PC-9 (cell line): ENCODE measurements around the gene TRABD2B. TPM values are rescaled to one million over a fixed set of nuclear protein-coding genes. Genes with fewer than 3 reads are reported as not detected.

ENCODE experiments used
- BruUV-seq: library from RNA; stranded (reverse); fragments of 400-500 nt; replicated peaks from 2 replicates; lab custom pipeline; 2021; lab: Mats Ljungman, UMichigan
- CTCF ChIA-PET: fragments of 300-600 bp; sonication (Branson Sonifier 250); formaldehyde crosslinking; loops from one replicate; lab custom pipeline; 2022; ENCODE audit warnings: antibody characterized with exemption; lab: Charles Lee
- POLR2A ChIA-PET: fragments of 300-600 bp; sonication (Branson Sonifier 250); formaldehyde crosslinking; loops from one replicate; lab custom pipeline; 2022; ENCODE audit warnings: antibody characterized with exemption; ENCODE audit not compliant: unreplicated experiment; lab: Charles Lee
- DNase-seq, 2 experiments: peaks; one replicate each; pipeline versions ENCODE4 v3.0.0 to v3.0.0-alpha.2; 2015 to 2022; ENCODE audit warnings: mixed read lengths in 1 of 2
- H2AFZ ChIP-seq: fragments of 200-600 bp; sonication (generic); 2 replicates; pipeline ENCODE4 v1.8.1; 2017; ENCODE audit warnings: antibody characterized with exemption
- H3F3A ChIP-seq: fragments of 200-600 bp; sonication (generic); 2 replicates; pipeline ENCODE4 v1.8.1; 2017; ENCODE audit warnings: antibody characterized with exemption, mild to moderate bottlenecking, low read depth; ENCODE audit not compliant: insufficient read depth
- H3K27ac ChIP-seq: fragments of 200-600 bp; sonication (generic); 2 replicates; pipeline ENCODE4 v1.6.1; 2016; ENCODE audit warnings: mixed run types
- H3K27me3 ChIP-seq: fragments of 200-600 bp; sonication (generic); 2 replicates; pipeline ENCODE4 v1.6.1; 2016; ENCODE audit warnings: low read depth, mixed run types; ENCODE audit not compliant: insufficient read depth
- H3K36me3 ChIP-seq: fragments of 200-600 bp; sonication (generic); 2 replicates; pipeline ENCODE4 v1.6.1; 2016; ENCODE audit warnings: low read depth, mixed run types
- H3K4me1 ChIP-seq: fragments of 200-600 bp; sonication (generic); replicated peaks from 2 replicates; pipeline ENCODE4 v1.6.1; 2016; ENCODE audit warnings: mixed run types; ENCODE audit not compliant: insufficient read depth
- H3K4me2 ChIP-seq: fragments of 200-600 bp; sonication (generic); 2 replicates; pipeline ENCODE4 v1.6.1; 2017; ENCODE audit warnings: mixed run types
- H3K4me3 ChIP-seq: fragments of 200-600 bp; sonication (generic); 2 replicates; pipeline ENCODE4 v1.6.1; 2016; ENCODE audit warnings: mixed run types
- H3K79me2 ChIP-seq: fragments of 200-600 bp; sonication (generic); 2 replicates; pipeline ENCODE4 v1.6.1; 2017; ENCODE audit warnings: low read depth, mixed run types
- H3K9me2 ChIP-seq: fragments of 200-600 bp; sonication (generic); 2 replicates; pipeline ENCODE4 v1.8.1; 2017; ENCODE audit warnings: mild to moderate bottlenecking; ENCODE audit not compliant: insufficient read depth
- H3K9me3 ChIP-seq: fragments of 200-600 bp; sonication (generic); 2 replicates; pipeline ENCODE4 v1.8.1; 2016; ENCODE audit warnings: low read depth; ENCODE audit not compliant: insufficient read depth
- H4K20me1 ChIP-seq: fragments of 200-600 bp; sonication (generic); 2 replicates; pipeline ENCODE4 v1.8.1; 2017; ENCODE audit not compliant: insufficient read depth
- EZH2 ChIP-seq: fragments of 200-600 bp; sonication (generic); IDR thresholded peaks from 2 replicates; pipeline ENCODE4 v1.8.0; 2017; ENCODE audit warnings: antibody characterized with exemption, low read depth
- intact Hi-C: fragments of 100-400 bp; cut with micrococcal nuclease; formaldehyde crosslinking; loops from one replicate; pipeline ENCODE4 v1.10.0; 2022; ENCODE audit not compliant: unreplicated experiment
- total RNA-seq: library from RNA; stranded (reverse); gene quantifications from 2 replicates; pipeline ENCODE4 v1.2.3, GENCODE V29; 2021
- TF ChIP-seq, protein P1 (sequence below): fragments of 200-600 bp; sonication (generic); conservative IDR thresholded peaks from 2 replicates; pipeline ENCODE4 v1.6.1; 2017; ENCODE audit warnings: mixed run types, antibody characterized with exemption, mild to moderate bottlenecking, moderate library complexity

The TRABD2B gene
- total RNA-seq, 1 experiment from 2014 or later, result not detected

DNA sequence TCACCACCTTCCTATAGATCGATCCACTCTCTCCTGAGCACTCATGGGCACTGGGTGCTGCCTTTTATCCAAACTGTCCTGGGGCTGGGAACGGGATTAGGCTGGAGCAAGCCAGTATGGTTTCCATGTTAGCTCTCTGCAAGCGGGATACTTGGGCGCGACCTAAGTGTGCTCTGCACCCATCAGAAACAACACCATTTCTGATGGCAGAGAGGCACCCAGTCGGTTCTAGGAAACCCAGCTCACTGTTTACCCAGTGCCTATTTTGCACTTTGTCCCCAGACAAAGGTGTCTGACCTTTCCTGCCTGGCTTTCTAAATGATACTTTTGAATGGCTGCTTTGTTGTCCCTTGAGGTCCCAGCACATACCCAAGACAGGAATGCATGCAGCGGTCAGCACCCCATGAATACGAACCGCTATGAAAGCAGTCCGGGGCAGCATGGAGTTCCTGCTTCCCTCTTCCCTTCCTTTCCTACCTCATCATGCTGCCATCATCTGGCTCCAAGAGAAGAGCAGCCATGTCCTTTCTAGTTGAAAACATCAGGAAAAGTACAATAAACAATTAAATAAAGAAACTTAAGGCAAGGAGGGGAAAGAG is 83.9 kb downstream of the TRABD2B start:
- H3K4me2 ChIP-seq, result no peak overlapping the region
- H3K27ac ChIP-seq, result no peak overlapping the region
- 0 out of 2 replicates have a peak, but pooled peaks cover 4% of the 10 kb centered on the region for H3F3A ChIP-seq
- H4K20me1 ChIP-seq, result no peaks in the 10 kb centered on the region
- H3K4me3 ChIP-seq, result no peak overlapping the region
- no peaks in the 10 kb centered on the region for H3K36me3 ChIP-seq
- no peaks in the 10 kb centered on the region for H3K9me3 ChIP-seq
- intact Hi-C loops, result no loop called here
- peaks cover 4% of the 10 kb centered on the region; the same call in 1 of the 2 replicates for H3K4me1 ChIP-seq
- H2AFZ ChIP-seq, result no peak overlapping the region
- DNase-seq, result no peak
- CTCF ChIA-PET, result no interaction called here
- POLR2A ChIA-PET, result no interaction called here
- no TSS peak for BruUV-seq
- TF ChIP-seq, protein P1, sequence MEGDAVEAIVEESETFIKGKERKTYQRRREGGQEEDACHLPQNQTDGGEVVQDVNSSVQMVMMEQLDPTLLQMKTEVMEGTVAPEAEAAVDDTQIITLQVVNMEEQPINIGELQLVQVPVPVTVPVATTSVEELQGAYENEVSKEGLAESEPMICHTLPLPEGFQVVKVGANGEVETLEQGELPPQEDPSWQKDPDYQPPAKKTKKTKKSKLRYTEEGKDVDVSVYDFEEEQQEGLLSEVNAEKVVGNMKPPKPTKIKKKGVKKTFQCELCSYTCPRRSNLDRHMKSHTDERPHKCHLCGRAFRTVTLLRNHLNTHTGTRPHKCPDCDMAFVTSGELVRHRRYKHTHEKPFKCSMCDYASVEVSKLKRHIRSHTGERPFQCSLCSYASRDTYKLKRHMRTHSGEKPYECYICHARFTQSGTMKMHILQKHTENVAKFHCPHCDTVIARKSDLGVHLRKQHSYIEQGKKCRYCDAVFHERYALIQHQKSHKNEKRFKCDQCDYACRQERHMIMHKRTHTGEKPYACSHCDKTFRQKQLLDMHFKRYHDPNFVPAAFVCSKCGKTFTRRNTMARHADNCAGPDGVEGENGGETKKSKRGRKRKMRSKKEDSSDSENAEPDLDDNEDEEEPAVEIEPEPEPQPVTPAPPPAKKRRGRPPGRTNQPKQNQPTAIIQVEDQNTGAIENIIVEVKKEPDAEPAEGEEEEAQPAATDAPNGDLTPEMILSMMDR, result no peak
- no peak for TF ChIP-seq EZH2
- no peaks in the 10 kb centered on the region for H3K79me2 ChIP-seq
- peaks cover 3% of the 10 kb centered on the region; the same call in 1 of the 2 replicates for H3K27me3 ChIP-seq
- H3K9me2 ChIP-seq, result no peaks in the 10 kb centered on the region

DNA sequence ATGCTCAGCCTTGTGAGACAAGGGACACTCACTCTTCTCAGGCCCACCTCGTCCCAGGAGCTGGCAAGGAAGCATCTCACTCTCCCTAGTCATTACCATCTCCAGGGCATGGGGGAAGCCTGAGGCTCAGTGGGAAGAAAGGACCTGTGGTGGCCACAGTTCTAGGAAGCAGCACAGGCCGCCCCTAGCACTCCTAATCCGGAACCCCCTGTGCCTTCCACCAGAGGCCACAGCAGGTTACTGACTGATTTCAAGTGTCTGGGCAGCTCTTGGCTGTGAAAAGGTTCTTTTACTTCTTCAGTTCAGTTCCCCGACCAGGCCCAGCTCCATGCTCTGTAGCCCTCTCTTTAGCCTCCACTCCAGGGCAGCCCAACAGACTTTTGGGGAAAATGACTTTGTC is 84.4 kb downstream of the TRABD2B start:
- POLR2A ChIA-PET, result no interaction called here
- TF ChIP-seq, protein P1, result no peak
- TF ChIP-seq EZH2, result no peak
- DNase-seq, result no peak
- H3K27me3 ChIP-seq, result peaks cover 3% of the 10 kb centered on the region
- intact Hi-C loops, result no loop called here
- no peaks in the 10 kb centered on the region for H3K79me2 ChIP-seq
- H3K27ac ChIP-seq, result no peak overlapping the region
- 0 out of 2 replicates have a peak, but pooled peaks cover 4% of the 10 kb centered on the region for H3F3A ChIP-seq
- no peak overlapping the region for H3K4me3 ChIP-seq
- no peaks in the 10 kb centered on the region for H3K36me3 ChIP-seq
- H4K20me1 ChIP-seq, result no peaks in the 10 kb centered on the region
- H3K9me2 ChIP-seq, result no peaks in the 10 kb centered on the region
- CTCF ChIA-PET, result no interaction called here
- no TSS peak for BruUV-seq
- no peak overlapping the region for H2AFZ ChIP-seq
- no peak overlapping the region for H3K4me2 ChIP-seq
- H3K9me3 ChIP-seq, result no peaks in the 10 kb centered on the region
- peaks cover 4% of the 10 kb centered on the region; the same call in 1 of the 2 replicates for H3K4me1 ChIP-seq

DNA sequence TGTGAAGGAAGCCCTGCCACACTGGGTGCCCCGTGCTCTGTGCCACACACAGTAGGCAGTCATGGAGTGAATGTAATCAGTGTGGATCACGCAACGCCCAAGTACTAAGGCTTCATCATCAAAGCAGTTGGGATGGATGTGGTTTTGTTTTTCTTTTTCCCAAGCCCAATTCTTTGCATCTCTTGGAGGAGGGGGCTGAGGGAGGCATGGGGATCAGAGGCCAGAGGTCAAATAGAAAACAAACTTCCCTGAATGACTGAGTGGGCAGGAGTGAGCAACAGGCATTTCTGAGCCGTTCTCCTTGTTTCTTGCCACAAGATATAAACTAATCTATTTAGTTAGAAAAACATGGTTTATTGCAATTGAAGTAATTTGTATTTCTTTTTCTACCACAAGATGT is 85.3 kb downstream of the TRABD2B start:
- CTCF ChIA-PET, result no interaction called here
- TF ChIP-seq, protein P1, result no peak
- no peak for TF ChIP-seq EZH2
- H3K9me3 ChIP-seq, result no peaks in the 10 kb centered on the region
- no peaks in the 10 kb centered on the region for H3K9me2 ChIP-seq
- 0 out of 2 replicates have a peak, but pooled peaks cover 4% of the 10 kb centered on the region for H3F3A ChIP-seq
- H4K20me1 ChIP-seq, result no peaks in the 10 kb centered on the region
- POLR2A ChIA-PET, result no interaction called here
- no peaks in the 10 kb centered on the region for H3K36me3 ChIP-seq
- intact Hi-C loops, result no loop called here
- DNase-seq, result no peak
- H3K27ac ChIP-seq, result no peak overlapping the region
- H3K4me3 ChIP-seq, result no peak overlapping the region
- H3K27me3 ChIP-seq, result peaks cover 7% of the 10 kb centered on the region
- no peaks in the 10 kb centered on the region for H3K79me2 ChIP-seq
- H3K4me2 ChIP-seq, result no peak overlapping the region
- H2AFZ ChIP-seq, result no peak overlapping the region
- no TSS peak for BruUV-seq
- peaks cover 4% of the 10 kb centered on the region; the same call in 1 of the 2 replicates for H3K4me1 ChIP-seq
